ENCODE results near the gene XYLT1. TPM values are rescaled to one million over a fixed set of nuclear protein-coding genes. Genes with fewer than 3 reads are reported as not detected.
A peak's percentile ranks its signal among the peaks of the same experiment; 100 is the strongest.

The XYLT1 gene
- total RNA-seq (2021), result 14.2 and 14.5 TPM in 2 replicates
- long read RNA-seq, partial matches to known transcripts, result 1 of 8 reads
- long read RNA-seq, other reads (novel, unspliced or antisense), result 7 of 8 reads

- no peak within 1 kb of the TSS for H3K27ac ChIP-seq (ENCODE audit: insufficient read length, low read depth, low read length)
- DNase-seq, result peak; percentile 71
- TF ChIP-seq, protein P1, sequence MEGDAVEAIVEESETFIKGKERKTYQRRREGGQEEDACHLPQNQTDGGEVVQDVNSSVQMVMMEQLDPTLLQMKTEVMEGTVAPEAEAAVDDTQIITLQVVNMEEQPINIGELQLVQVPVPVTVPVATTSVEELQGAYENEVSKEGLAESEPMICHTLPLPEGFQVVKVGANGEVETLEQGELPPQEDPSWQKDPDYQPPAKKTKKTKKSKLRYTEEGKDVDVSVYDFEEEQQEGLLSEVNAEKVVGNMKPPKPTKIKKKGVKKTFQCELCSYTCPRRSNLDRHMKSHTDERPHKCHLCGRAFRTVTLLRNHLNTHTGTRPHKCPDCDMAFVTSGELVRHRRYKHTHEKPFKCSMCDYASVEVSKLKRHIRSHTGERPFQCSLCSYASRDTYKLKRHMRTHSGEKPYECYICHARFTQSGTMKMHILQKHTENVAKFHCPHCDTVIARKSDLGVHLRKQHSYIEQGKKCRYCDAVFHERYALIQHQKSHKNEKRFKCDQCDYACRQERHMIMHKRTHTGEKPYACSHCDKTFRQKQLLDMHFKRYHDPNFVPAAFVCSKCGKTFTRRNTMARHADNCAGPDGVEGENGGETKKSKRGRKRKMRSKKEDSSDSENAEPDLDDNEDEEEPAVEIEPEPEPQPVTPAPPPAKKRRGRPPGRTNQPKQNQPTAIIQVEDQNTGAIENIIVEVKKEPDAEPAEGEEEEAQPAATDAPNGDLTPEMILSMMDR (conservative IDR thresholded peaks at IDR 0.05), result no peak
- H2AFZ ChIP-seq (ENCODE audit: low read length), result no peak within 1 kb of the TSS
- H4K5ac ChIP-seq (ENCODE audit: insufficient read length, low read depth, low read length), result no peak within 1 kb of the TSS
- H3K4me2 ChIP-seq (ENCODE audit: insufficient read depth, insufficient read length, low read length), result peak within 1 kb of the TSS; percentile 69
- H4K20me1 ChIP-seq (ENCODE audit: control insufficient read depth, insufficient read depth, insufficient read length), result no peaks in the 10 kb centered on the region
- H3K9ac ChIP-seq (ENCODE audit: extremely low read depth, insufficient read length, low read length), result no peak within 1 kb of the TSS
- H3K4me1 ChIP-seq (ENCODE audit: insufficient read depth, low read length), result peaks cover 14% of the 10 kb centered on the region
- H3K9me3 ChIP-seq (ENCODE audit: control insufficient read depth, low read depth, low read length), result no peaks in the 10 kb centered on the region
- H3K56ac ChIP-seq (ENCODE audit: insufficient read length, low read depth, low read length), result no peak within 1 kb of the TSS
- no peak within 1 kb of the TSS for H3K23ac ChIP-seq (ENCODE audit: insufficient read length, low read depth, low read length)
- no peak within 1 kb of the TSS for H3K4ac ChIP-seq (ENCODE audit: low read depth, low read length)
- H3K9me3 Mint-ChIP-seq, result no peaks in the 10 kb centered on the region; a peak in 1 of 5 replicates
- H3K23me2 ChIP-seq (ENCODE audit: insufficient read length, low read depth, low read length, poor library complexity, severe bottlenecking), result peaks cover 4% of the 10 kb centered on the region
- no peak within 1 kb of the TSS for H4K8ac ChIP-seq (replicated peaks; ENCODE audit: insufficient read length, low read depth, low read length)
- H2BK12ac ChIP-seq (ENCODE audit: insufficient read length, low read depth, low read length), result no peak within 1 kb of the TSS
- no peaks in the 10 kb centered on the region for H3K79me2 ChIP-seq (ENCODE audit: insufficient read depth, low read length)
- H4K91ac ChIP-seq (ENCODE audit: insufficient read length, low read depth, low read length), result no peak within 1 kb of the TSS
- no peaks in the 10 kb centered on the region for H3K79me1 ChIP-seq (ENCODE audit: insufficient read depth, low read depth, low read length, poor library complexity, severe bottlenecking)
- peaks cover 42% of the 10 kb centered on the region for H3K27me3 Mint-ChIP-seq (ENCODE audit: low read depth)
- no peak within 1 kb of the TSS for H2AK5ac ChIP-seq (ENCODE audit: insufficient read length, low read length)
- no peak within 1 kb of the TSS for H2BK5ac ChIP-seq (ENCODE audit: insufficient read length, low read length)
- no peak within 1 kb of the TSS for H2BK15ac ChIP-seq (ENCODE audit: low read depth, low read length)
- peaks cover 0 to 2% (median 0%) of the 10 kb centered on the region in 3 experiments; a peak in 3 of 7 replicates for H3K36me3 Mint-ChIP-seq (ENCODE audit: insufficient read depth in 1 of 3, low read depth in 3 of 3)
- H3K4me1 Mint-ChIP-seq, result peaks cover 60% of the 10 kb centered on the region in 2 experiments
- WGBS (ENCODE audit: extremely low coverage, insufficient read length, low lambda C conversion rate), result no CpG with 5 or more reads among the region's 36 CpGs
- H3K27me3 ChIP-seq (ENCODE audit: insufficient read depth, low read length), result peaks cover 5% of the 10 kb centered on the region; the same call in 1 of the 2 replicates
- H2BK120ac ChIP-seq (ENCODE audit: low read depth, low read length, poor library complexity, severe bottlenecking), result no peak within 1 kb of the TSS
- no peak within 1 kb of the TSS for H3K18ac ChIP-seq (ENCODE audit: insufficient read length, low read depth, low read length)
- H2BK20ac ChIP-seq (ENCODE audit: low read depth, low read length, poor library complexity, severe bottlenecking), result no peak within 1 kb of the TSS
- peak within 1 kb of the TSS in 2 of 3 experiments; percentile 25 to 76; a peak in 4 of 7 replicates for H3K27ac Mint-ChIP-seq
- H3K14ac ChIP-seq (ENCODE audit: insufficient read depth, low read length), result no peak within 1 kb of the TSS; the same call in 1 of the 2 replicates
- peak within 1 kb of the TSS; percentile 88 to 89 for H3K4me3 Mint-ChIP-seq
- H3T11ph ChIP-seq (ENCODE audit: low read length), result no peak within 1 kb of the TSS
These were observed at the start of gene XYLT1 for GRCh38 chr16:17470908-17471718. Gene XYLT1 (minus strand): TSS chr16:17470960. CDS start chr16:17470796, 164 bp downstream.

All from H9 (cell line).